Esophagus squamous epithelium (tissue), 4 donors: ENCODE measurements around the gene MBD5.

Experiments
- POLR2A ChIP-seq, 4 donors: fragments of 450-650 bp; IDR thresholded peaks; one replicate each; pipeline ENCODE4 v1.6.1; 2017; ENCODE audit warnings: antibody characterized with exemption in 4 of 4, mild to moderate bottlenecking in 4 of 4, moderate library complexity in 3 of 4
- TF ChIP-seq, protein P1 (sequence below), 6 experiments: fragments of 450-650 bp in 4 of 6; fragments of 200-600 bp in 2 of 6; sonication (generic) in 2 of 6; IDR thresholded peaks; one replicate each; pipeline ENCODE4 v1.5.1; 2016 to 2019; ENCODE audit warnings: antibody characterized with exemption in 6 of 6, mild to moderate bottlenecking in 4 of 6, moderate library complexity in 4 of 6

DNA sequence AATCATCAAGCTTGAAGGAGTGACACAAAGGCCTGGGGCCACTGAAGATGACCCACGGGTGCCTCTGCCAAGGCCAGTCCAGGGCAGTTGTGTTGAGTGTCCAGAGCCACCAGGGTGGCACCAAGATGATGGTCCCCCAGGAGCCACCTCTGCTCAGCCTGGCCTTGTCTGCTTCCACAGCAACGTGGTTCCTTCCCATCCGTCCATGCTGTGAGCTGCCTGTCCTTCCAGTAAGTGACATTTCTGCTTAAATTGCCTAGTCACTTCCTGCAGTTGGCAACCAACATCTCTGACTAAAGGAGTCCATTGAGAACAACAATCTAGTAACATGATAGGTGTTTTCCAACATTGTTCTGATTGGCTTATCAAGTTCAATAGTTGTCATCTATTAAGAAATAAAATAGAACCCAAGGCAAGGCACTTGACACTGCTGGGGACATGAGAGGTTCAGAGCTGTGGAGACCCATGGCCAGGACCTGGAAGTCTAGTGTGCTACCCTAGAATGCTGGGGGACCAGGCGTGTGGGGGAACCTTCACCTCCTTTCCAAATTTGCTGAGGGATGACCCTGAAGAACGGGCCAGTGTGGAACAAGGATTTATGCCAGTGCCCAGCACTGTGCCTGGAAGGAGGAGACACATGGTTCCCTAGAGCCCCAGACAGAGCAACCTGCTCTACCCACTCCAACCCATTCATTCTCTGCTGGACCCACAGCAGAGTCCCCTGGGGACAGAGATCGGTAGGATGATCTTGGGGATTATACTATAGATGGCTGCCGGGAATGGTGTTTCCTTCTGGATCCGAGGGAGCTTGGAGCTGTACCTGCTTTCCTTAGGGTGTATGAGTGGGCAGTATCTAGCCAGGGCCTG lies 524.7 kb downstream of the MBD5 start:
- TF ChIP-seq, protein P1, sequence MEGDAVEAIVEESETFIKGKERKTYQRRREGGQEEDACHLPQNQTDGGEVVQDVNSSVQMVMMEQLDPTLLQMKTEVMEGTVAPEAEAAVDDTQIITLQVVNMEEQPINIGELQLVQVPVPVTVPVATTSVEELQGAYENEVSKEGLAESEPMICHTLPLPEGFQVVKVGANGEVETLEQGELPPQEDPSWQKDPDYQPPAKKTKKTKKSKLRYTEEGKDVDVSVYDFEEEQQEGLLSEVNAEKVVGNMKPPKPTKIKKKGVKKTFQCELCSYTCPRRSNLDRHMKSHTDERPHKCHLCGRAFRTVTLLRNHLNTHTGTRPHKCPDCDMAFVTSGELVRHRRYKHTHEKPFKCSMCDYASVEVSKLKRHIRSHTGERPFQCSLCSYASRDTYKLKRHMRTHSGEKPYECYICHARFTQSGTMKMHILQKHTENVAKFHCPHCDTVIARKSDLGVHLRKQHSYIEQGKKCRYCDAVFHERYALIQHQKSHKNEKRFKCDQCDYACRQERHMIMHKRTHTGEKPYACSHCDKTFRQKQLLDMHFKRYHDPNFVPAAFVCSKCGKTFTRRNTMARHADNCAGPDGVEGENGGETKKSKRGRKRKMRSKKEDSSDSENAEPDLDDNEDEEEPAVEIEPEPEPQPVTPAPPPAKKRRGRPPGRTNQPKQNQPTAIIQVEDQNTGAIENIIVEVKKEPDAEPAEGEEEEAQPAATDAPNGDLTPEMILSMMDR (IDR thresholded peaks at IDR 0.05), result no peak
- TF ChIP-seq POLR2A (IDR thresholded peaks at IDR 0.05), result no peak
